ENCODE measurements around the gene CNTLN. TPM values are rescaled to one million over a fixed set of nuclear protein-coding genes. Genes with fewer than 3 reads are reported as not detected.
"Not testable (repeated sequence)": the region's sequence is repeated elsewhere in the genome, so short reads cannot be mapped to it uniquely, and the experiment has no call there.

CNTLN gene
- total RNA-seq, 2 donors from 2014 or later = 1.2 to 2.1 TPM

- no peak for ATAC-seq (replicated peaks)
- Mint-ChIP-seq H3K27me3 (no peaks in the 10 kb centered on the region), H3K4me1 (no peaks in the 10 kb centered on the region), H3K4me3 (no peak overlapping the region), H3K36me3 (ENCODE audit: low read depth) (no peaks in the 10 kb centered on the region), H3K9me3 (peaks cover 10% of the 10 kb centered on the region), H3K27ac (no peak overlapping the region)
These were observed 303.0 kb downstream of the CNTLN start for GRCh38 chr9:17437813-17438212.

DNA sequence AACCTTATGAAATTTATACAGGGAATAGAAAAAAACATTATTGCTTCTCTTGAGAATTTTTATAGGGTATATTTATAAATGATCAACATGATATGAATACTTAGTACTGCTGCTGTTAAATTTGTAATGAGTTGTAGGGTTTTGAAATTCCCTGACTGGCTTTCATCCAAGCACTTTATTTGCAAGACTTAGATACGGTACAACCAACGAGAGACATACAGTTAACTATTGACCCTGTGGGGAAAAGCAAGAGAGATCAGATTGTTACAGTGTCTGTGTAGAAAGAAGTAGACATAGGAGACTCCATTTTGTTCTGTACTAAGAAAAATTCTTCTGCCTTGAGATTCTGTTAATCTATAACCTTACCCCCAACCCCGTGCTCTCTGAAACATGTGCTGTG lies 310.3 kb downstream of the CNTLN start:
- H3K27me3 Mint-ChIP-seq; H3K4me1 Mint-ChIP-seq; H3K27ac Mint-ChIP-seq; H3K4me3 Mint-ChIP-seq; ATAC-seq (replicated peaks); H3K9me3 Mint-ChIP-seq; H3K36me3 Mint-ChIP-seq (ENCODE audit: low read depth): not testable (repeated sequence)

- no peak overlapping the region for H3K27ac Mint-ChIP-seq
- ATAC-seq (replicated peaks) = no peak
- no peaks in the 10 kb centered on the region for H3K36me3 Mint-ChIP-seq (ENCODE audit: low read depth)
- H3K4me3 Mint-ChIP-seq = no peak overlapping the region
- H3K4me1 Mint-ChIP-seq = no peaks in the 10 kb centered on the region
- peaks cover 3% of the 10 kb centered on the region for H3K9me3 Mint-ChIP-seq
- H3K27me3 Mint-ChIP-seq = no peaks in the 10 kb centered on the region
These were observed 318.9 kb downstream of the CNTLN start for GRCh38 chr9:17453751-17454150.

DNA sequence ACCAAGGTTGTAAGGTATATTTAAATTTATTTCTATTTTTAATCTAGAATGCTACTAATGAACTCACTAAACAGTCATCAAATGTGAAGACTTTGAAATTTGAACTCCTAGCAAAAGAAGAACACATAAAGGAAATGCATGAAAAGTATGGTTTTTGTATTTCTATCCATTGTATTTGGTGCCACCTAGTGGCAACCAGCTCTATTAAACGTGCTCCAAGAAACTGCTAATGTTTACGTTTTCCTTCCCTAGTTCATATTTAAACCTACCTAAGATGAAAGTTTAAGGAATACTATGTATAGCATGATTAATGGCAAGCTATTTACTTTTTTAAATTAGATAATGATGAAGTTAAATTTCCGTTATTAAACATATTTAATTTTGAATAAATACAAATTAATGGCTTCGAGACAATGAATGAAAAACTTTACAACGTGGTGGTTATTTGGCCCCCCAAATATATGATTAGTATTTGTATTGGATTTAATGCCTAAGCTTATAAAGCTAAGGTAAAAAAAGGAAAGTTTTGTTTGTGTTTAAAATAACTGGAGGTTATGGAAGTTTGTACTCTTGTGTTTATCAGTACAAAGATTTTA lies 328.1 kb downstream of the CNTLN start:
- no peak for ATAC-seq (replicated peaks)
- no peaks in the 10 kb centered on the region for H3K36me3 Mint-ChIP-seq (ENCODE audit: low read depth)
- H3K4me1 Mint-ChIP-seq = no peaks in the 10 kb centered on the region
- no peak overlapping the region for H3K4me3 Mint-ChIP-seq
- H3K9me3 Mint-ChIP-seq = no peaks in the 10 kb centered on the region
- H3K27ac Mint-ChIP-seq = no peak overlapping the region
- H3K27me3 Mint-ChIP-seq = no peaks in the 10 kb centered on the region

DNA sequence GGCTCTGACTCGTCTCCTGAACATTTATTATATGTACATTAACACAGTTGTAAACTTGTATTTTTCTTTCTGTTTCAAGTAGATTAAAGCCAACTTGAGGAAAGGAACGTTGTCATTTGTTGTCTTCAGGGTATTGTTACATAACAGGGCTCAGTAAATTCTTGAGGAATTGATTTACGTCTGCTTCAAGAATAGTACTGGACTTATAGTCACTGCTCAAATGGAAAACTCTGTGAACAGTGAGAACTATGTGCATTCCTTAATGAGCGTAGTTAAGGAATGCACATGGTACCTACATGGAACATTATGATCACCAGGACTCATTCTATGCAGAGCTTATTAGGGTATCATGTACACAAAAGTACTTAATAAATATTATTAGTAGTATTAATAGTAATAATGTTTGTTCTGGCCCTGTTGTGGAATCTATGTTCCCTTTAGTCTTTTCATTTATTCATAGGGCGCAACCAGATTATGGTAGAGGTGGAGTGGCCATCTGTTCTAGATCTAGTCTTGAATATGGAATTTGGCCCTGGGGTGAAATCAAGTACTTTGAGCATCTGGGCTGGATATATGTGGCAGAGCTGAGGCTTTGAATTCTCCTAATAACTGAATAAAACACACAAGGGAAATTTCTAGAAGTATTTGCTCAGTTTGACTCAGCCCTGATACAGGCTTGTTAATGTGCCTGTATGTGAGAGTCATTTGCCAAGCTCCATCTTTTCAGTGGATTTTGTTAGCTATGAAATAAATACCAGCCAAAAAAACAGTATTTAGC lies 335.4 kb downstream of the CNTLN start:
- no peaks in the 10 kb centered on the region for H3K27me3 Mint-ChIP-seq
- no peak overlapping the region for H3K27ac Mint-ChIP-seq
- no peaks in the 10 kb centered on the region for H3K9me3 Mint-ChIP-seq
- no peaks in the 10 kb centered on the region for H3K4me1 Mint-ChIP-seq
- no peak overlapping the region for H3K4me3 Mint-ChIP-seq
- no peak for ATAC-seq (replicated peaks)
- H3K36me3 Mint-ChIP-seq (ENCODE audit: low read depth) = no peaks in the 10 kb centered on the region

DNA sequence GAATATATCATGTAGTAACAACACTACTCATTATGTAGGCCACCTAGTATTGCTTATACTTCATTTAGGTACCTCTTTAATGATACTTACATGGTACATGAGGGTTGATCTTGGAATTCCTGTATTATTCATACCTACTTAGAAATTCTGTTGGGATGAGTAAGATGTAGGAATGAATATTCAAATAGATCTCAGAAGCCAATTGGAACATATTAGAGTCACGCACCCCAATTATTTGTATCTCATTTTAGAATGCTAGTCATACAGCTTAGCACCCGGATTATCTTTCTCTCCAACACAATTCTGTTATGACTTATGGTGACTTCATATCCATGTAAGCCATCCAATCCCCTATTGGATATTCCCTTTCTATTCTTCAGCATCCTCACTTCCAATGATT lies 337.3 kb downstream of the CNTLN start:
- ATAC-seq (replicated peaks) = no peak
- no peak overlapping the region for H3K27ac Mint-ChIP-seq
- H3K4me1 Mint-ChIP-seq = no peaks in the 10 kb centered on the region
- H3K27me3 Mint-ChIP-seq = no peaks in the 10 kb centered on the region
- H3K4me3 Mint-ChIP-seq = no peak overlapping the region
- H3K9me3 Mint-ChIP-seq = no peaks in the 10 kb centered on the region
- H3K36me3 Mint-ChIP-seq (ENCODE audit: low read depth) = no peaks in the 10 kb centered on the region

- no peak for ATAC-seq (replicated peaks)
- Mint-ChIP-seq H3K36me3 (ENCODE audit: low read depth) (no peaks in the 10 kb centered on the region), H3K9me3 (peaks cover 8% of the 10 kb centered on the region), H3K27me3 (no peaks in the 10 kb centered on the region), H3K4me1 (no peaks in the 10 kb centered on the region), H3K27ac (no peak overlapping the region), H3K4me3 (no peak overlapping the region)
These were observed 341.6 kb downstream of the CNTLN start for GRCh38 chr9:17476401-17476800.

DNA sequence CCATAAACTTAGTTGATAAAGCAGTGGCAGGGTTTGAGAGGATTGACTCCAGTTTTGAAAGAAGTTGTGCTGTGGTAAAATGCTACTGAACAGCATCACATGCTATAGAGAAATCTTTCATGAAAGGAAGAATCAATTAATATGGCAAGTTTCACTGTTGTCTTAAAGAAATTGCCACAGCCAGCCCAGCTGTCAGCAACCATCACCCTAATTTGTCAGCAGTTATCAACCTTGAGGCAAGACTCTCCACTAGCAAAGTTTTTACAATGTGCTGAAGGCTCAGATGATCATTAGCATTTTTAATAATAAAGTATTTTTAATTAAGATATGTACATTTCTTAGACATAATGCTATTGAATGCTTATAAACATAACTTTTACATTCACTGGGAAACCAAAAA lies 343.0 kb downstream of the CNTLN start:
- Mint-ChIP-seq H3K36me3 (ENCODE audit: low read depth) (no peaks in the 10 kb centered on the region), H3K9me3 (peaks cover 8% of the 10 kb centered on the region), H3K27ac (no peak overlapping the region), H3K4me1 (no peaks in the 10 kb centered on the region), H3K27me3 (no peaks in the 10 kb centered on the region), H3K4me3 (no peak overlapping the region)
- ATAC-seq (replicated peaks) = no peak

GRCh38 chr9:17480966-17481365 lies 346.1 kb downstream of the CNTLN start:
- Mint-ChIP-seq H3K9me3 (peaks cover 15% of the 10 kb centered on the region), H3K27ac (no peak overlapping the region), H3K4me3 (no peak overlapping the region), H3K27me3 (no peaks in the 10 kb centered on the region), H3K36me3 (ENCODE audit: low read depth) (no peaks in the 10 kb centered on the region), H3K4me1 (no peaks in the 10 kb centered on the region)
- no peak for ATAC-seq (replicated peaks)

- ATAC-seq (replicated peaks) = no peak
- Mint-ChIP-seq H3K27me3 (no peaks in the 10 kb centered on the region), H3K4me3 (no peak overlapping the region)
These were observed 346.7 kb downstream of the CNTLN start for GRCh38 chr9:17481565-17481964.

DNA sequence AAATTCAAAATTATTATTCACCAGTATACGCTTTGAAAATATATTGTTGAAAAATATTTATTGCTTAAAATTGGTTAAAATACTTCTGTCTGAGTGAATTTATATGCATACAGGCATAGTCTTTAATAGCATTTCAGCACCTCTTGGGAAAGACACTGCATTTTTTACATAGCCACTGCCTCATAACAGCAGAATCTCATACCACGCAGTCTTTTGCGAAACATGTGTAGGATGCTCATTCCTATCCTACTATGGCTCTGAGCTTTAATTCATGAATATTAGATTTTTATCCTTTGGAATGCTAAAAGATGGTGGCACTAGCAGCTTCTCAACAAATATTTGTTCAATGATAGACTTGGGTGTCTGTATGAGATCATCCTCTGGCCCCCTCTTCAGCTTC lies 350.1 kb downstream of the CNTLN start:
- ATAC-seq (replicated peaks) = no peak
- Mint-ChIP-seq H3K4me1 (no peaks in the 10 kb centered on the region), H3K36me3 (ENCODE audit: low read depth) (no peaks in the 10 kb centered on the region), H3K27me3 (no peaks in the 10 kb centered on the region), H3K9me3 (peaks cover 10% of the 10 kb centered on the region), H3K4me3 (no peak overlapping the region), H3K27ac (no peak overlapping the region)

More at GRCh38 chr9:17481565-17481964, 346.7 kb downstream of the CNTLN start:
- Mint-ChIP-seq H3K9me3 (peaks cover 15% of the 10 kb centered on the region), H3K36me3 (ENCODE audit: low read depth) (no peaks in the 10 kb centered on the region), H3K27ac (no peak overlapping the region), H3K4me1 (no peaks in the 10 kb centered on the region)

DNA sequence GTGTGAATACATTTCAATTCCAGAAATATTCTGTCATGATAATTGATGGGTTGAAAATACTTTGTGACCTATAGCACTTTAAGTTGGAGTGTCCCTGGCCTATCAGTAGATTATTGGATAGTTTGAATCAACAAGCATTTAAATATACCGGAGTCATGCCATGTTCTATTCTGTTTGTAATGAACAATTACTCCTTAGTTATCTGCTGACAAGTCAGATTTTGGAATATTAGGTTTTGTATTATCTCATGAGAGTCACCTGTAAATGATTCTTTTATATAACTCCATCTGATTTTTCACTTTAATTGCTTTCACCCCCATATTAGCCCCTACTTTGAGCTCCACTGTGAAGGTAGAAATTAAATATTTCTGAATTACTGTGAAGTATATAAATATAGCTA lies 351.6 kb downstream of the CNTLN start:
- Mint-ChIP-seq H3K4me1 (no peaks in the 10 kb centered on the region), H3K9me3 (peaks cover 7% of the 10 kb centered on the region), H3K27ac (no peak overlapping the region), H3K36me3 (ENCODE audit: low read depth) (no peaks in the 10 kb centered on the region), H3K4me3 (no peak overlapping the region), H3K27me3 (no peaks in the 10 kb centered on the region)
- ATAC-seq (replicated peaks) = no peak

DNA sequence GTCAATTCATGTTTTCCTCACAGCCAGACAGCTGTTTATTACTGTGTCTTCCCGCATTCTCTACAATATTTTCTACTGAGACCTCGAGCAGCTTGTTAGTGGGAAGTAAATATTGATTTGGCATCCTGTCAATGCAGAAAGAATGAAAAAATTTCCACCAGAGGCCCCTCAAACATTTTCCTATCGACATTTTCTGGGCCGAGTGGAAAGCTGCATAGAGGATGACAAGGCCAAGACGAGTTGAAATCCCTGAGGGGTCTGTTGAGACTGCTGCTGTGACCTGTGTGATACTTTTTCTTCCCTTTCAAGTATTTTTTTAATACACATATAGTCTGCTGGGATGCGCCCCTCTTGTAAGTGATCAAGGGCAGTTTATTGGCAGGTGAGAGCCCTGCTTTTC lies 352.6 kb downstream of the CNTLN start:
- no peaks in the 10 kb centered on the region for H3K4me1 Mint-ChIP-seq
- ATAC-seq (replicated peaks) = no peak
- no peak overlapping the region for H3K4me3 Mint-ChIP-seq
- H3K27me3 Mint-ChIP-seq = no peaks in the 10 kb centered on the region
- H3K27ac Mint-ChIP-seq = no peak overlapping the region
- peaks cover 7% of the 10 kb centered on the region for H3K9me3 Mint-ChIP-seq
- no peaks in the 10 kb centered on the region for H3K36me3 Mint-ChIP-seq (ENCODE audit: low read depth)

GRCh38 chr9:17488662-17489061 lies 353.8 kb downstream of the CNTLN start:
- Mint-ChIP-seq H3K4me3 (no peak overlapping the region), H3K27me3 (no peaks in the 10 kb centered on the region), H3K9me3 (peaks cover 6% of the 10 kb centered on the region), H3K4me1 (no peaks in the 10 kb centered on the region), H3K27ac (no peak overlapping the region), H3K36me3 (ENCODE audit: low read depth) (no peaks in the 10 kb centered on the region)
- ATAC-seq (replicated peaks) = no peak

- Mint-ChIP-seq H3K36me3 (ENCODE audit: low read depth) (no peaks in the 10 kb centered on the region), H3K4me3 (no peak overlapping the region), H3K4me1 (no peaks in the 10 kb centered on the region), H3K27me3 (no peaks in the 10 kb centered on the region), H3K9me3 (no peaks in the 10 kb centered on the region), H3K27ac (no peak overlapping the region)
- no peak for ATAC-seq (replicated peaks)
These were observed 355.3 kb downstream of the CNTLN start for GRCh38 chr9:17490110-17490509.
